ENCODE results near the gene SGSM1.

Gene SGSM1

GRCh38 chr22:24807284-24807950, 1.4 kb downstream of the SGSM1 start:
- Histone ChIP-seq H3K4me1 (ENCODE audit: control insufficient read depth in 2 of 2, insufficient read depth in 2 of 2, low read length in 2 of 2) (peaks cover 0 to 2% of the 10 kb centered on the region in 2 donors), H3K4me3 (ENCODE audit: low read length in 2 of 2) (peak overlapping the region in 1 of 2 donors; percentile 81), H3K36me3 (ENCODE audit: control insufficient read depth in 2 of 2, insufficient read depth in 2 of 2, low read length in 2 of 2) (no peaks in the 10 kb centered on the region), H3K27me3 (ENCODE audit: control insufficient read depth in 2 of 2, insufficient read depth in 2 of 2, low read length in 2 of 2) (no peaks in the 10 kb centered on the region), H3K9me3 (ENCODE audit: control insufficient read depth in 2 of 2, low read length in 2 of 2) (no peaks in the 10 kb centered on the region), H3K9ac (ENCODE audit: low read depth in 1 of 2, low read length in 2 of 2) (peak overlapping the region in 1 of 2 donors; percentile 90), H3K27ac (ENCODE audit: low read depth in 2 of 2, low read length in 2 of 2) (no peak overlapping the region)

- H3K4me1 ChIP-seq (ENCODE audit: control insufficient read depth in 2 of 2, insufficient read depth in 2 of 2, low read length in 2 of 2), result no peaks in the 10 kb centered on the region
- H3K27ac ChIP-seq (ENCODE audit: low read depth in 2 of 2, low read length in 2 of 2), result no peak overlapping the region
- no peaks in the 10 kb centered on the region for H3K27me3 ChIP-seq (ENCODE audit: control insufficient read depth in 2 of 2, insufficient read depth in 2 of 2, low read length in 2 of 2)
- H3K4me3 ChIP-seq (ENCODE audit: low read length in 2 of 2), result no peak overlapping the region
- no peaks in the 10 kb centered on the region for H3K36me3 ChIP-seq (ENCODE audit: control insufficient read depth in 2 of 2, insufficient read depth in 2 of 2, low read length in 2 of 2)
- no peaks in the 10 kb centered on the region for H3K9me3 ChIP-seq (ENCODE audit: control insufficient read depth in 2 of 2, low read length in 2 of 2)
- H3K9ac ChIP-seq (ENCODE audit: low read depth in 1 of 2, low read length in 2 of 2), result no peak overlapping the region
Measured at GRCh38 chr22:24809331-24809730, 3.3 kb downstream of the SGSM1 start.

- Histone ChIP-seq H3K9ac (ENCODE audit: low read depth in 1 of 2, low read length in 2 of 2) (no peak overlapping the region), H3K36me3 (ENCODE audit: control insufficient read depth in 2 of 2, insufficient read depth in 2 of 2, low read length in 2 of 2) (no peaks in the 10 kb centered on the region), H3K27me3 (ENCODE audit: control insufficient read depth in 2 of 2, insufficient read depth in 2 of 2, low read length in 2 of 2) (no peaks in the 10 kb centered on the region), H3K4me1 (ENCODE audit: control insufficient read depth in 2 of 2, insufficient read depth in 2 of 2, low read length in 2 of 2) (no peaks in the 10 kb centered on the region), H3K9me3 (ENCODE audit: control insufficient read depth in 2 of 2, low read length in 2 of 2) (no peaks in the 10 kb centered on the region), H3K4me3 (ENCODE audit: low read length in 2 of 2) (no peak overlapping the region), H3K27ac (ENCODE audit: low read depth in 2 of 2, low read length in 2 of 2) (no peak overlapping the region)
Measured at GRCh38 chr22:24810043-24810749, 4.2 kb downstream of the SGSM1 start.

GRCh38 chr22:24812950-24813775, 7.2 kb downstream of the SGSM1 start:
- no peaks in the 10 kb centered on the region for H3K4me1 ChIP-seq (ENCODE audit: control insufficient read depth in 2 of 2, insufficient read depth in 2 of 2, low read length in 2 of 2)
- no peak overlapping the region for H3K4me3 ChIP-seq (ENCODE audit: low read length in 2 of 2)
- no peaks in the 10 kb centered on the region for H3K9me3 ChIP-seq (ENCODE audit: control insufficient read depth in 2 of 2, low read length in 2 of 2)
- no peak overlapping the region for H3K27ac ChIP-seq (ENCODE audit: low read depth in 2 of 2, low read length in 2 of 2)
- H3K9ac ChIP-seq (ENCODE audit: low read depth in 1 of 2, low read length in 2 of 2), result no peak overlapping the region
- H3K36me3 ChIP-seq (ENCODE audit: control insufficient read depth in 2 of 2, insufficient read depth in 2 of 2, low read length in 2 of 2), result no peaks in the 10 kb centered on the region
- H3K27me3 ChIP-seq (ENCODE audit: control insufficient read depth in 2 of 2, insufficient read depth in 2 of 2, low read length in 2 of 2), result no peaks in the 10 kb centered on the region

GRCh38 chr22:24813861-24814770, 8.1 kb downstream of the SGSM1 start:
- no peaks in the 10 kb centered on the region for H3K36me3 ChIP-seq (ENCODE audit: control insufficient read depth in 2 of 2, insufficient read depth in 2 of 2, low read length in 2 of 2)
- H3K27ac ChIP-seq (ENCODE audit: low read depth in 2 of 2, low read length in 2 of 2), result no peak overlapping the region
- no peak overlapping the region for H3K9ac ChIP-seq (ENCODE audit: low read depth in 1 of 2, low read length in 2 of 2)
- no peaks in the 10 kb centered on the region for H3K4me1 ChIP-seq (ENCODE audit: control insufficient read depth in 2 of 2, insufficient read depth in 2 of 2, low read length in 2 of 2)
- H3K4me3 ChIP-seq (ENCODE audit: low read length in 2 of 2), result no peak overlapping the region
- H3K27me3 ChIP-seq (ENCODE audit: control insufficient read depth in 2 of 2, insufficient read depth in 2 of 2, low read length in 2 of 2), result no peaks in the 10 kb centered on the region
- H3K9me3 ChIP-seq (ENCODE audit: control insufficient read depth in 2 of 2, low read length in 2 of 2), result no peaks in the 10 kb centered on the region

- Histone ChIP-seq H3K4me1 (ENCODE audit: control insufficient read depth in 2 of 2, insufficient read depth in 2 of 2, low read length in 2 of 2) (peaks cover 10 to 19% of the 10 kb centered on the region in 2 donors), H3K4me3 (ENCODE audit: low read length in 2 of 2) (no peak overlapping the region), H3K9me3 (ENCODE audit: control insufficient read depth in 2 of 2, low read length in 2 of 2) (no peaks in the 10 kb centered on the region), H3K9ac (ENCODE audit: low read depth in 1 of 2, low read length in 2 of 2) (no peak overlapping the region), H3K36me3 (ENCODE audit: control insufficient read depth in 2 of 2, insufficient read depth in 2 of 2, low read length in 2 of 2) (no peaks in the 10 kb centered on the region), H3K27ac (ENCODE audit: low read depth in 2 of 2, low read length in 2 of 2) (no peak overlapping the region), H3K27me3 (ENCODE audit: control insufficient read depth in 2 of 2, insufficient read depth in 2 of 2, low read length in 2 of 2) (no peaks in the 10 kb centered on the region)
Measured at GRCh38 chr22:24816806-24817205, 10.8 kb downstream of the SGSM1 start.

- peak overlapping the region; percentile 74 to 78 for H3K27ac ChIP-seq (ENCODE audit: low read depth in 2 of 2, low read length in 2 of 2)
- H3K9ac ChIP-seq (ENCODE audit: low read depth in 1 of 2, low read length in 2 of 2), result peak overlapping the region in 1 of 2 donors; percentile 32
Measured at GRCh38 chr22:24819487-24819886, 13.5 kb downstream of the SGSM1 start.

GRCh38 chr22:24819911-24820461, 14.0 kb downstream of the SGSM1 start:
- no peaks in the 10 kb centered on the region for H3K9me3 ChIP-seq (ENCODE audit: control insufficient read depth in 2 of 2, low read length in 2 of 2)
- no peaks in the 10 kb centered on the region for H3K36me3 ChIP-seq (ENCODE audit: control insufficient read depth in 2 of 2, insufficient read depth in 2 of 2, low read length in 2 of 2)
- H3K9ac ChIP-seq (ENCODE audit: low read depth in 1 of 2, low read length in 2 of 2), result peak overlapping the region in 1 of 2 donors; percentile 32
- peaks cover 10 to 19% of the 10 kb centered on the region in 2 donors for H3K4me1 ChIP-seq (ENCODE audit: control insufficient read depth in 2 of 2, insufficient read depth in 2 of 2, low read length in 2 of 2)
- H3K4me3 ChIP-seq (ENCODE audit: low read length in 2 of 2), result no peak overlapping the region
- H3K27ac ChIP-seq (ENCODE audit: low read depth in 2 of 2, low read length in 2 of 2), result peak overlapping the region; percentile 74 to 78
- no peaks in the 10 kb centered on the region for H3K27me3 ChIP-seq (ENCODE audit: control insufficient read depth in 2 of 2, insufficient read depth in 2 of 2, low read length in 2 of 2)

More at GRCh38 chr22:24819487-24819886, 13.5 kb downstream of the SGSM1 start:
- H3K36me3 ChIP-seq (ENCODE audit: control insufficient read depth in 2 of 2, insufficient read depth in 2 of 2, low read length in 2 of 2), result no peaks in the 10 kb centered on the region
- no peaks in the 10 kb centered on the region for H3K9me3 ChIP-seq (ENCODE audit: control insufficient read depth in 2 of 2, low read length in 2 of 2)
- H3K4me3 ChIP-seq (ENCODE audit: low read length in 2 of 2), result no peak overlapping the region
- no peaks in the 10 kb centered on the region for H3K27me3 ChIP-seq (ENCODE audit: control insufficient read depth in 2 of 2, insufficient read depth in 2 of 2, low read length in 2 of 2)
- H3K4me1 ChIP-seq (ENCODE audit: control insufficient read depth in 2 of 2, insufficient read depth in 2 of 2, low read length in 2 of 2), result peaks cover 10 to 19% of the 10 kb centered on the region in 2 donors

GRCh38 chr22:24822471-24822870, 16.5 kb downstream of the SGSM1 start:
- Histone ChIP-seq H3K4me1 (ENCODE audit: control insufficient read depth in 2 of 2, insufficient read depth in 2 of 2, low read length in 2 of 2) (peaks cover 17 to 30% of the 10 kb centered on the region in 2 donors), H3K9me3 (ENCODE audit: control insufficient read depth in 2 of 2, low read length in 2 of 2) (no peaks in the 10 kb centered on the region), H3K27me3 (ENCODE audit: control insufficient read depth in 2 of 2, insufficient read depth in 2 of 2, low read length in 2 of 2) (no peaks in the 10 kb centered on the region), H3K9ac (ENCODE audit: low read depth in 1 of 2, low read length in 2 of 2) (no peak overlapping the region), H3K27ac (ENCODE audit: low read depth in 2 of 2, low read length in 2 of 2) (no peak overlapping the region), H3K36me3 (ENCODE audit: control insufficient read depth in 2 of 2, insufficient read depth in 2 of 2, low read length in 2 of 2) (no peaks in the 10 kb centered on the region), H3K4me3 (ENCODE audit: low read length in 2 of 2) (no peak overlapping the region)
